H1 (cell line): ENCODE data around the gene MT1H.

Source experiments
- EZH2 ChIP-seq: fragments of 200-600 bp; sonication (generic); IDR thresholded peaks from 2 replicates; pipeline ENCODE4 v1.7.1; 2012; ENCODE audit warnings: low read depth, mild to moderate bottlenecking, moderate library complexity, low read length, inconsistent platforms; ENCODE audit not compliant: severe bottlenecking
- JUN ChIP-seq: IDR thresholded peaks from 2 replicates; pipeline ENCODE4 v1.6.1; 2011; ENCODE audit warnings: low read depth, mild to moderate bottlenecking, improper control_type of control experiment, low read length
- POLR2AphosphoS5 ChIP-seq: IDR thresholded peaks from 2 replicates; pipeline ENCODE4 v1.6.1; 2011; ENCODE audit warnings: low read depth, low read length
- SIX5 ChIP-seq: IDR thresholded peaks from 2 replicates; pipeline ENCODE4 v1.6.1; 2011; ENCODE audit warnings: mild to moderate bottlenecking, low read depth, low read length
- TF ChIP-seq, protein P1 (sequence below), 3 experiments: IDR thresholded peaks; 1 replicate in 2 of 3; 2 replicates in 1 of 3; pipeline versions ENCODE4 v1.5.1 to v1.6.1; 2011; ENCODE audit warnings: low read length in 3 of 3, mild to moderate bottlenecking in 3 of 3, inconsistent platforms in 2 of 3, low read depth in 1 of 3, moderate library complexity in 1 of 3; ENCODE audit not compliant: insufficient read depth in 1 of 3; ENCODE audit errors: control extremely low read depth in 1 of 3
- TF ChIP-seq, protein P2 (sequence below): IDR thresholded peaks from 2 replicates; pipeline ENCODE4 v1.6.1; 2012; ENCODE audit warnings: inconsistent platforms

DNA sequence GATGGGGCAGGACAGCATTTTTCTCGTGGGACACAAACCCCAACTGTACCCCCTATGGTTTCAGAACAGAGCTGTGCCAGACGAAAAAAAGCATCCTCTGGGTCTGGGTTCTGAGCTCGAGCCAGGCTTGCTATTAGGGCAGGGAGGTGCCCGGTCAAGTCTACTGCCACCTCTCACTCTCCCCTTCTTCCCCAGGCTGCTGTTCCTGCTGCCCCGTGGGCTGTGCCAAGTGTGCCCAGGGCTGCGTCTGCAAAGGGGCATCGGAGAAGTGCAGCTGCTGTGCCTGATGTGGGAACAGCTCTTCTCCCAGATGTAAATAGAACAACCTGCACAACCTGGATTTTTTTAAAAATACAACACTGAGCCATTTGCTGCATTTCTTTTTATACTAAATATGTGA is 42.9 kb upstream of the MT1H start:
- TF ChIP-seq, protein P1, sequence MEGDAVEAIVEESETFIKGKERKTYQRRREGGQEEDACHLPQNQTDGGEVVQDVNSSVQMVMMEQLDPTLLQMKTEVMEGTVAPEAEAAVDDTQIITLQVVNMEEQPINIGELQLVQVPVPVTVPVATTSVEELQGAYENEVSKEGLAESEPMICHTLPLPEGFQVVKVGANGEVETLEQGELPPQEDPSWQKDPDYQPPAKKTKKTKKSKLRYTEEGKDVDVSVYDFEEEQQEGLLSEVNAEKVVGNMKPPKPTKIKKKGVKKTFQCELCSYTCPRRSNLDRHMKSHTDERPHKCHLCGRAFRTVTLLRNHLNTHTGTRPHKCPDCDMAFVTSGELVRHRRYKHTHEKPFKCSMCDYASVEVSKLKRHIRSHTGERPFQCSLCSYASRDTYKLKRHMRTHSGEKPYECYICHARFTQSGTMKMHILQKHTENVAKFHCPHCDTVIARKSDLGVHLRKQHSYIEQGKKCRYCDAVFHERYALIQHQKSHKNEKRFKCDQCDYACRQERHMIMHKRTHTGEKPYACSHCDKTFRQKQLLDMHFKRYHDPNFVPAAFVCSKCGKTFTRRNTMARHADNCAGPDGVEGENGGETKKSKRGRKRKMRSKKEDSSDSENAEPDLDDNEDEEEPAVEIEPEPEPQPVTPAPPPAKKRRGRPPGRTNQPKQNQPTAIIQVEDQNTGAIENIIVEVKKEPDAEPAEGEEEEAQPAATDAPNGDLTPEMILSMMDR (IDR thresholded peaks at IDR 0.05; ENCODE audit: control extremely low read depth in 1 of 3, insufficient read depth in 1 of 3, low read depth in 1 of 3, low read length in 3 of 3): no peak
- TF ChIP-seq EZH2: no peak
- TF ChIP-seq SIX5: no peak
- no peak for TF ChIP-seq POLR2AphosphoS5
- no peak for TF ChIP-seq JUN
- TF ChIP-seq, protein P2, sequence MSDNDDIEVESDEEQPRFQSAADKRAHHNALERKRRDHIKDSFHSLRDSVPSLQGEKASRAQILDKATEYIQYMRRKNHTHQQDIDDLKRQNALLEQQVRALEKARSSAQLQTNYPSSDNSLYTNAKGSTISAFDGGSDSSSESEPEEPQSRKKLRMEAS: no peak
